ENCODE data around the gene HOXA6. TPM values are rescaled to one million over a fixed set of nuclear protein-coding genes. Genes with fewer than 3 reads are reported as not detected.

The HOXA6 gene
- polyA plus RNA-seq, 1 donor from 2014 or later = not detected

GRCh38 chr7:27105301-27106031 lies 42.1 kb downstream of the HOXA6 start:
- H3K9ac ChIP-seq (ENCODE audit: low read length) = no peak overlapping the region
- H3K4me3 ChIP-seq (ENCODE audit: low read length) = no peak overlapping the region
- peaks cover 100% of the 10 kb centered on the region for H3K27me3 ChIP-seq (ENCODE audit: insufficient read depth, low read depth, low read length)
- no peaks in the 10 kb centered on the region for H3K36me3 ChIP-seq (ENCODE audit: insufficient read depth, low read length)
- H3K79me2 ChIP-seq (replicated peaks; ENCODE audit: insufficient read depth, low read length) = no peaks in the 10 kb centered on the region
- TF ChIP-seq POLR2AphosphoS5 (IDR thresholded peaks at IDR 0.05) = no peak
- no peak for TF ChIP-seq SMC3 (conservative IDR thresholded peaks at IDR 0.05; ENCODE audit: poor library complexity)
- no peak for TF ChIP-seq EZH2 (IDR thresholded peaks at IDR 0.05; ENCODE audit: borderline replicate concordance, insufficient read depth, low read length, poor library complexity, severe bottlenecking)
- no peak for TF ChIP-seq REST (IDR thresholded peaks at IDR 0.05; ENCODE audit: borderline replicate concordance)
- TF ChIP-seq CTCF (IDR thresholded peaks at IDR 0.05; ENCODE audit: poor library complexity, severe bottlenecking) = no peak
- TF ChIP-seq MXI1 (conservative IDR thresholded peaks at IDR 0.05; ENCODE audit: poor library complexity, severe bottlenecking) = no peak
- no peak for TF ChIP-seq EP300 (conservative IDR thresholded peaks at IDR 0.05; ENCODE audit: poor library complexity, severe bottlenecking)
- TF ChIP-seq TAF1 (IDR thresholded peaks at IDR 0.05; ENCODE audit: low read depth) = no peak
- no peak for TF ChIP-seq RAD21 (conservative IDR thresholded peaks at IDR 0.05)
- H4K20me1 ChIP-seq (ENCODE audit: insufficient read depth) = no peaks in the 10 kb centered on the region
- H3K4me2 ChIP-seq (ENCODE audit: low read length) = no peak overlapping the region
- no peaks in the 10 kb centered on the region for H3K9me2 ChIP-seq (ENCODE audit: insufficient read depth, low read length)
- H3K27ac ChIP-seq (ENCODE audit: low read length) = no peak overlapping the region
- no peaks in the 10 kb centered on the region for H3K9me3 ChIP-seq (ENCODE audit: low read length)
- no peak overlapping the region for H2AFZ ChIP-seq (ENCODE audit: low read depth, low read length)
- H3F3A ChIP-seq (ENCODE audit: insufficient read depth, low read length, poor library complexity, severe bottlenecking) = no peaks in the 10 kb centered on the region

- no peaks in the 10 kb centered on the region for H3K79me2 ChIP-seq (replicated peaks; ENCODE audit: insufficient read depth, low read length)
- no peak for TF ChIP-seq RAD21 (conservative IDR thresholded peaks at IDR 0.05)
- TF ChIP-seq MXI1 (conservative IDR thresholded peaks at IDR 0.05; ENCODE audit: poor library complexity, severe bottlenecking) = no peak
- no peak for TF ChIP-seq CTCF (IDR thresholded peaks at IDR 0.05; ENCODE audit: poor library complexity, severe bottlenecking)
- no peak for TF ChIP-seq EZH2 (IDR thresholded peaks at IDR 0.05; ENCODE audit: borderline replicate concordance, insufficient read depth, low read length, poor library complexity, severe bottlenecking)
- no peak for TF ChIP-seq REST (IDR thresholded peaks at IDR 0.05; ENCODE audit: borderline replicate concordance)
- TF ChIP-seq POLR2AphosphoS5 (IDR thresholded peaks at IDR 0.05) = no peak
- TF ChIP-seq EP300 (conservative IDR thresholded peaks at IDR 0.05; ENCODE audit: poor library complexity, severe bottlenecking) = no peak
- TF ChIP-seq TAF1 (IDR thresholded peaks at IDR 0.05; ENCODE audit: low read depth) = no peak
- TF ChIP-seq SMC3 (conservative IDR thresholded peaks at IDR 0.05; ENCODE audit: poor library complexity) = no peak
- no peaks in the 10 kb centered on the region for H4K20me1 ChIP-seq (ENCODE audit: insufficient read depth)
- H3K9me2 ChIP-seq (ENCODE audit: insufficient read depth, low read length) = no peaks in the 10 kb centered on the region
- H3K27ac ChIP-seq (ENCODE audit: low read length) = no peak overlapping the region
- no peak overlapping the region for H3K4me2 ChIP-seq (ENCODE audit: low read length)
- peaks cover 100% of the 10 kb centered on the region for H3K27me3 ChIP-seq (ENCODE audit: insufficient read depth, low read depth, low read length)
- H2AFZ ChIP-seq (ENCODE audit: low read depth, low read length) = no peak overlapping the region
- no peaks in the 10 kb centered on the region for H3K9me3 ChIP-seq (ENCODE audit: low read length)
- H3F3A ChIP-seq (ENCODE audit: insufficient read depth, low read length, poor library complexity, severe bottlenecking) = no peaks in the 10 kb centered on the region
- H3K4me3 ChIP-seq (ENCODE audit: low read length) = no peak overlapping the region
- no peak overlapping the region for H3K9ac ChIP-seq (ENCODE audit: low read length)
- H3K36me3 ChIP-seq (ENCODE audit: insufficient read depth, low read length) = no peaks in the 10 kb centered on the region
Measured at GRCh38 chr7:27104341-27105058, 43.1 kb downstream of the HOXA6 start.

Measured in neural cell (in vitro differentiated cells).